SIG-M5 treated with dmso at 0.1 percent for 504 hours (cell line): Measurements from ENCODE around the gene FLVCR2.
"Not testable (repeated sequence)": the region's sequence is repeated elsewhere in the genome, so short reads cannot be mapped to it uniquely, and the experiment has no call there.

Experiments
- DNase-seq: peaks from one replicate; lab custom pipeline; 2025; ENCODE audit not compliant: unreplicated experiment; lab: John Stamatoyannopoulos, UW

Gene FLVCR2

DNA sequence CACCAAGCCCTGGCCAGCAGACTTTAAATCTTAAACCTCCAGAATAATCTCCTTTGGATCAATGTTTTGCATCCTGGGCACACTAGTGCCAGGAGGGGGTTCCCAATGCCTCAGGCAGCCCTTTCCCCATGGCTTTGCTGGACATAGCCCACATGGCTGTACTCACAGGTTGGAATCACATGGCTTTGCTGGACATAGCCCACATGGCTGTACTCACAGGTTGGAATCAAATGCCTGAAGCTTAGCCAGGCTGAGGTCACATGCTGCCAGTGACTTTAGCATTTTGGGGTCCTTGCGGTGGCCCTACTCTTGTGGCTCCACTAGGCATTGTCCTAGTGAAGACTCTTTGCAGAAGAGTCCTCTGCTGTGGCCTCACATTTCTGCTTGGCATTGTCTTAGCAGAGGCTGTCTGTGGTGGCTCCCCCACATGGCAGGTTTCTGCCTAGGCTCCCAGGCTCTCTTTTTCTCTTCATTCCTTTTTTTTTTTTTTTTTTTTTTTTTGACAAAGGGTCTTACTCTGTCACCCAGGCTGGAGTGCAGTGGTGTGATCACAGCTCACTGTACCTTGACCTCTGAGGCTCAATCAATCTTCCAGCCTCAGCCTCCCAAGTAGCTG is 13.0 kb downstream of the FLVCR2 start:
- DNase-seq: no peak

DNA sequence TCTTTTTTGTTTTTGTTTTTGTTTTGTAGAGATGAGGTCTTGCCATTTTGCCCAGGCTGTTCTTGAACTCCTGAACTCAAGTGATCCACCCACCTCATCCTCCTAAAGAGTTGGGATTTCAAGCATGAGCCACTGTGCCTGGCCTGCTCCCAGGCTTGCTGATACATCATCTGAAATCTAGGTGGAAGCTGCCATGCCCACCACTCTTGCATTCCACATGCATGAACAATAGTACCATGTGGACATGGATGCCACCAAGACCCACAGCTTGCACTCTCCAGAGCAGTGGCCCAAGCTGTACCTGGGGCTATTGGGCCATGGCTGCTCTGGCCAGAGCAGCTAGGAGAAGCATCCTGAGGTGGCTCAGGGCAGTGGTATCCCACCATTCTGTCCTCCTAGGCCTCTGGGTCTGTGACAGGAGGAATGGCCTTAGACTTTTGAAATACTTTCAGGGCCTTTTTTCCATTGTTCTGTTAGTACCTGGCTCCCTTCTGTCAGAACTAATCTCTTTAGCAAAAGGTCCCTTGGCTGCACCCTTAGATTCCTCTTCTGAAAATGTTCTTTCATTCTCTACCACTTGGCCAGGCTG is 13.7 kb downstream of the FLVCR2 start:
- DNase-seq: no peak

DNA sequence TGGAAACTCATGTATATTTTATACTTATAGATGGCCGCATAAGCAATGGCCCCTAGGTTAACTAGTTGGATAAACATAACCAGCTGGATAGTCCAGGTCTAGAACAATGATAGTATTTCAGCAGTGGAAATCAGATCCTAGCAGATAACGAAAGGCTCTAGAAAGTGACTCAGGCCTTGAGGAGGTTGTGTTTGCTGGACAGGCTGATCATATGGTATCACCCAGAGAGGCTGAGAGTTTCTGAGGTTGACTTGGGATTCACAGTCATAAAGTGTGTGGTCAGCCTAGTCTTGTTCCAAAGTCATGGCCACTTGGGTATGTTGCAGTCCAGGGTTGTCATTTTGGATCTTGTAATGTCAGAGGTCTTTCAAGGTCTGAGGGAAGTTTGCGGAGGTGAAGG is 16.8 kb downstream of the FLVCR2 start:
- DNase-seq: peak; percentile 30

DNA sequence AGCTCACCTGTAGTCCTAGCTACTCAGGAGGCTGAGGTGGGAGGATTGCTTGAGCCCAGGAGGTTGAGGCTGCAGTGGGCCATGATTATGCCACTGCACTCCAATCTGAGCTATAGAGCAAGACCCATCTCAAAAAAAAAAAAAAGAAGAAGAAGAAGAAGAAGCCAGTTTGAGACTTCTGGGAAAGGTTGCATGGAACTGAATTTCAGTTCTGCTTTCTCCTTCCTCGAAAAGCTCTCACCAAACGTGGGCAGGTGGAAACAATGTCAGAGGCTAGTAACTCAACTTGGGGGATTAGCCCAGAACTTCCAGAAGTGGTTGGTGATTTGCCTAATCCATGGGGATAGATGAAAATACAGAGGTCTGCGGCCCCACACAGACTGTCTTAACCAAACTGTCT is 18.7 kb downstream of the FLVCR2 start:
- DNase-seq: peak; percentile 30

DNA sequence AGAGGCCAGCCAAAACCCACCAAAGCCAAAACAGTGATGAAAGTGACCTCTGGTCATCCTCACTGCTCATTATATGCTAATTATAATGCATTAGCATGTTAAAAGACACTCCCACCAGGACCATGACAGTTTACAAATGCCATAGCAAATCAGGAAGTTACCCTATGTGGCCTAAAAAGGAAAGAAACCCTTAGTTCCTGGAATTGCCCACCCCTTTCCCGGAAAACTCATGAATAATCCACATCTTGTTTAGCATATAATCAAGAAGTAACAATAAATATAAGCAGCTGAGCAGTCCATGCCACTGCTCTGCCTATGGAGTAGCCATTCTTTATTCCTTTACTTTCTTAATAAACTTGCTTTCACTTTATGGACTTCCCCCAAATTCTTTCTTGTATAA is 21.7 kb downstream of the FLVCR2 start:
- DNase-seq: not testable (repeated sequence)

DNA sequence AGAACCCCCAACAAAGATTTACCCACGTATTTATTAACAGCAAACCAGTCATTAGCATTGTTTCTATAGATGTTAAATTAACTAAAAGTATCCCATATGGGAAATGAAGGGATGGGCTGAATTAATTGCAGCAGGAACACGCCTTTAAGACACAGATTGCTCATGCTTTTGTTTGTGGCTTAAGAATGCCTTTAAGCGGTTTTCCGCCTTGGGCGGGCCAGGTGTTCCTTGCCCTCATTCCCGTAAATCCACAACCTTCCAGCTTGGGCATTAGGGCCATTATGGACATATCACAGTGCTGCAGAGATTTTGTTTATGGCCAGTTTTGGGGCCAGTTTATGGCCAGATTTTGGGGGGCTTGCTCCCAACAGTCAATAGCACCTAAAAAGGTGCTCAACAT is 22.6 kb downstream of the FLVCR2 start:
- not testable (repeated sequence) for DNase-seq

DNA sequence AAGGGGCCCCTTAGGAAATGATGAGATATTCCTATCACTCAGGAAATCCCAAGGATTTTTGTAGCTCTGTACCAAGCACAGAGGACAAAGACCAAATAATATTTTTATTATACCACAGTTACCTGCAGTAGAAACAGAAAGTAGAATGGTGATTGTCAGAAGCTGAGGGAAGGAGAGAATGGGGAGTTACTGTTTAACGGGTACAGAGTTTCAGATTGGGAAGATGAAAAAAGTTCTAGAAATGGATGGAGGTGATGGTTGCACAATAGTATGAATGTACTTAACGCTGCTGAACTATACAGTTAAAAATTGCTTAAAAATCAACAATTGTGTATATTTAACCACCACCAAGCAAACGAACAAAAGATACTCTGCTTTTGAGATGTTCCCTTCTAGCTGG is 24.1 kb downstream of the FLVCR2 start:
- DNase-seq: no peak

DNA sequence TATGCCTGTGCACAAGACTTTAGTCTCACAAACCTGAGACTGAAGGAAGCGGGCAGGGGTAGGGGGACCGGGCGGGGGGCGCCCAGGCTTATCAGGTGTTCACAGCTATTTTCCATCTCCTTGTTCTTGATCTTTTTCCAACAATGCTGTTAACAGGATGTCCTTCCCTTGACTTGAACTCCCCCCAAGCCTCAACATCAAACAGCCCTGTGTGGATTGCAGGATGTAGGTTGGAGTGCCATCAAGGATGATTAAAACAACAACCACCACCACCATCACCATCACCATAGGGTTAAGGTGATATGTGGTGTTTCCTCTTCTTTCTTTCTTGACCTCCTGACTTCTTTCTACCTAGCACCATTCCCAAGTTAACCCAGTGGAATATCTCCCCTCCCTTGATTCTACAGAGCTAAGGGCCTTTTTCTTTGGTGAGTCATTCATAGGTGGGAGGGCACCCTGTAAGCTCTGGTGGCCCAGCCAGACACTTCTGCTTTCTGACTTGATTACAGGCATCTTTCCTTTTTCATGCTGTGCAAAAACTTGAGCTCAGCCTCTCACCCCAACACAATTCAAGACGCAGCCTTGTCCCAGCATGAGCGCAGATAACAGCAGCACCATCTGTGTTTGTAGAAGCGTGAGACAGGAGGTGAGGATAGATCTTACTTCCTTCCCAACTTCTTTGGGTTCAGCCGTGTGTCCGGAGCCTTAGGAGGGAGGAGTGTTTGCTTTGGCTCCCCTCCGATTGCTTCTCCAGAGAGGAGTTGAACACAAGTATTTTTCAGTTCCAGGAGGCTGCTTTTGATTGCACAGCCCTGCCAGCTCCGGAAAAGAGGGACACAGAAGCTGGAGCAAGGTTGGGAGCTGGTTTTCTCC is 26.8 kb downstream of the FLVCR2 start:
- peak; percentile 82 for DNase-seq

DNA sequence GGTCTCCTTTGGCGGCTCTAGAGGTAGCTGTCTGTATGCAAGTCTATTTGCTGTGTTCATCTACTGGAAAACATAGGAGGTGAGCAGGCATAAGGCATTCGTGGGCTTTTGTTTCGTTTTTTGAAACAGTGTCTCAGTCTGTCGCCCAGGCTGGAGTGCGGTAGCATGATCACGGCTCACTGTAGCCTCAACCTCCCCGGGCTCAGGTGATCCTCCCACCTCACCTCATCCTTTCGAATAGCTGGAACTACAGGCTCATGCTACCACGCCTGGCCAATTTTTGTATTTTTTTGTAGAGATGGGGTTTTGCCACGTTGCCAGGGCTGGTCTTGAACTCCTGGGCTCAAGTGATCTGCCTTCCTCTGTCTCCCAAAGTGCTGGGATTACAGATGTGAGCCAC is 27.5 kb downstream of the FLVCR2 start:
- no peak for DNase-seq

DNA sequence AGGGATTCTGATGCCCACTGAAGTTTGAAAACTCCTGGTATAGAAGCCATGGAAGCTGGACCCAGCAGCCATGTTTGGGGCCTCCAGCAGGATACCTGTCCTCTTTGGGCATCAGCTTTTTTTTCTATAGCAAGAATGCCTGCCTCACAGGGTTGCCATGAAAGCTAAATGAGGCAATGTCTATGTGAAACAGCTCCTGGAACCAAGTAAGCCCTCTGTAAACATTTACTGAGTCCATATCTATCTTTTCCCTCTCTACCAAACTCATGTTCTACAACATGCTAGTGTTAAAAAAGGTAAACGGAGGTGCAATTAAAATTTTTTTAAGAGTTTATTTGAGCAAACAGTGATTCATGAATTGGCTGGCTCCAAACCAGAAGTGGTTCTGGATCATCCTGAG is 28.6 kb downstream of the FLVCR2 start:
- no peak for DNase-seq

DNA sequence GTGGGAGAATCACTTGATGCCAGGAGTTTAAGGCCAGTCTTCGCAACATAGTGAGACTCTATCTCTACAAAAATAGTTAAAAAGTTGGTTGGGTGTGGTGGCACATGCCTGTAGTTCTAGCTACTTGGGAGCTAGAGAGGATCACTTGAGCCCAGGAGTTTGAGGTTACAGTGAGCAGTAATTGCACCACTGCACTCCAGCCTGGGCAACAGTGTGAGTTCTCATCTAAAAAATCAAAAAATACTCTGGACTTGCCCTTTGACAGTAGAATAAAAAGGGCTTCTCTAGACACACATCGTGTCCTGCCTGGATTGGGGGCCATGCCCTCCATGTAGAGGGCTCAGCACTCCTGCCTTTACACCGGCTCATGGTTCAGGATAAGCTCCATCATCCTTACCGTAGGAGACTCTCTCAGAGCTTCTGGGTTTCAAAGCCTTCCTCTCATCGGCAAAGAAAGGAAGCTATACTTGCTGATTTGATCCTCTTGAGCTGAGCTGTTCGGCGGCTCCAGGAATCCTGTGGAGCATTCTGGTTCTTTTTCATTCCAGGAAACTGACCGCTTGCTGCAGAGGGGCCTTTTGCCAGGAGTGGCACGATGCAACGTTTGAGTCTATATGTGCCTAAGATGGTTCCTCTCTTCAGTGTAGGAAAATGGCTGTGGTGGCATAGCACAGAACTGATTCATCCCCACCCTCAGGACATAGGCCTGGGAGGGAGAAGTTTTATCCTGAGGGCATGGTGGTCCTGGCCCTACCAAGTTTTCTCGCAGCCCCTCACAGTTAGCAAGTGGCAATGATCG is 29.6 kb downstream of the FLVCR2 start:
- DNase-seq: no peak

DNA sequence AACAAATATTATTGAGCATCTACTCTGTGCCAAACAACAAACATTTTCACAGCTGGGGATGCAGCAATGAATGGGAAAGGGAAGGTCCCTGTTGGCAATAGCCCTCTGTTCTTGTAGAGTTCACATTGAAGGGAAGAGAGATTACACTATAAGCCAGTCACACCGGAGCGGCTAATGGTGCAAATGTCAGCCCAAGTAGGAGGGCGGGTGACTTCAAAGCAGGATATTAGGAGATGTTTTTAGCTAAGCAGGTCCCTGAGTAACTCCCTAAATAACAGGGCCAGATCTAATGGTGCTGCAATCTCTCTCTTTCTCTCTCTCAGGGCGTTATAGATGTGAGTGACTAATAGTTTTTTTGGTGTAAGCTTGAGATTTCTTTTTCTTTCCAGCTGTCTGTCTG is 30.7 kb downstream of the FLVCR2 start:
- DNase-seq: no peak

DNA sequence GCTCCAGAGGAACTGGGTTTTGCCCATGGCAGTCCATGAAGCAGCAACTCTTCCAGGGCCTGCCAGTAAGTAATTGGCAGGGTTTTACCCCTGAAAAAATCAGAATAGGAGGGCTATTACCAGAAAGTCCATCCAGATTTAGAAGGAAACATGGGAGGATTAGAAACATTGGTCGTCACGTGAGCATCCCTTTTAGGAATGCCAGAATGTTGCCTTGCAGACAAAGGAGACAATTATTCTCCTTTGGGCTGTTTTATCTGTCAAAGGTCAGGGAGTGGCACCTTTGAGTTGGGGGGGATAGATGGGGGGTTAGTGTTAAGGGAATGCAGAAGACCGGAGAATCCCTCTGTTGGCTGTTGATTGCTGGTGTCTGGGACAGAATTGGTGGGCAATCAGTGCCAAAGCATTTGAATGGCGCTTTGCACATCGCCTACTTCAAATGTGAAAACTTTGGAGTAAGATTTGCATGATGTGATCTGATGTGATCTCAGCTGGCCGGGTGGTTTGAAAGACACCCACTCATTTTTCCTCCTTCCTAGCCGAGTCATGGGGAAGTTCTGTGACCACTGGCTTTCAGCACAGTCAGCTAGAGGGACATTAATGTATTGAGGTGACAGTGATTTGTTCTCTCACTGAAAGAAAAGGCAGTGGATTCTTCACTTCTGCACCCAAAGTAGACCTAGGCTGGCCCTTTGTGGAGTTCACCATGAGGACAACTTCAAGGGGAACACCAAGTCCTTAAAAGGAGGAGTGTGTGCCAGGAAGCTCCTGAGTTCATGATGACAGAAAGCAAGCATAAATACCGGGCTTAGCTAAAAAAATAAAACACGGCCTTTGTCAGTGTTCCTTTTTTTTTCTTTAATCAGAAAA is 31.4 kb downstream of the FLVCR2 start:
- DNase-seq: no peak

DNA sequence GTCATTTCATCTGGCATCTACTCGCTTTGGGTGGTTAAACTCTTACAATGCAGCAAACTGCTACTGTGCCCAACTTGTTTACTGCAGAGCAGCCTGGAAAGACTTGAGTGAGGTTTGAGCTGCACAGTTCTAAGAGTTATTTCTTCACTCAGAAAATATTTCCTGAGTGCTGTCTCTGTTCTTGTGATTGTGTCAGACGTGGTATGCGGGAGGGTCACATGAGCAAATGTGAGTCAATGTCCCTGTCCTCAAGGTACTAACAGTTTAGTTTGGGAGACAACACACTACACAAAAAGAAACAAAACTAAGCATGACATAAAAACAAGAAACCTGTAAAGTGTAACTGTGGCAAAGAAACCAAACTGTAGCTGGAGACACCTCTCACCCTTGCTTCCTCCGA is 32.4 kb downstream of the FLVCR2 start:
- DNase-seq: no peak

DNA sequence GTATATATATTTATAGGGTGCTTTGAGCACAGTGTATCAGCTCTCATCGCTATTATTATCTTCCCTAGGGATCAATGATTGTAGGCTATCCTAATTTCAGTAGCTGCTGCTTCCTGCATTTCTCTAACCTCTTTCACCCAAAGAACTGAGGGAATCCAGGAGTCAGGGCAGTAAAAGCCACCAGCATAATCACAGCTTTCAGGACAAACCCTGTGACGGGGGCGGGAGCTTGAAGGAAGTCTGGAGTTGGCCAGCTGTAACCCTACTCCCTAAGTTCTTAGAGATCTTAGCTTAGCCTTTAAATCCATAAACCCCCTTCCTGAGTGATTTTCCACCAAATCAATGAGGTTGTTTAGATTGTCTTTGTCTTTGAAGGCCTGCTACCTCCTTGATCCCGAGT is 33.7 kb downstream of the FLVCR2 start:
- no peak for DNase-seq

DNA sequence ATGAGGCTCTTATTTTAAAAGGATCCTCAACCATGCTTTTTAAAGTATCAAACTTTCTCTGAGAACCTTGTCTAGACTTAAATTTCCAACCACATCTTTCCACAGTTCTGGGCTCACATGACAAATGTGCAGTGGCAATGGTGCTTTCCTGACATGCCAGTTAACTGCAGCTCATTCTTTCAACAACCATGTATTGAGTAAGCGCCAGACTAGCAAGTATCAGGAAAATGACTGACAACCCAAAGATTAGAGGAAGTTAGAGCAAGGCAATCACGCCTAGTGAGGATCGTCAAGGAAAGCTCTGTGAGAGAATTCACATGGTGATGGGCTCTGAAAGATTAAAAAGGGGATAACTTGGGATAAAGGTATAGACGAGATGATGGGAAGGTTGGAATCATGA is 35.8 kb downstream of the FLVCR2 start:
- DNase-seq: peak; percentile 80

DNA sequence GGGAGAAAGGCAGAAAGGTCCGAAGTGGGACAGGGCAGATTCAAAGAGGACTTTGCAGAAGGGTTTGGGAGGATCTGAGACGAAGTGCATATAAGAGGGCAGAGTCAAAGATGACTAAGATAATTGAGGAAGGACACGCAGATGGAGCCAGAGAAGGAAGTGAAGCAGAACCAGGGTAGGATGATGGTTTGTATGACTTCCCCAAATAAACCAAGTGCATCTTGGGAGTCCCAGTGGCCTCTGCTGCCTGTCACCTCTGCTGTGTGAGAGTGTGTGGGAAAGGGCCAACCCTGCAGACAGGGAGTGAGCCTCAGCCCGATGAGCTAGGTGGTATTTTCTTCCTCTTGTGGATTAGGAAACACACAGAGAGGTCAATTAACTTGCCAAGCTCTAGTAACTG is 36.8 kb downstream of the FLVCR2 start:
- peak; percentile 95 for DNase-seq

DNA sequence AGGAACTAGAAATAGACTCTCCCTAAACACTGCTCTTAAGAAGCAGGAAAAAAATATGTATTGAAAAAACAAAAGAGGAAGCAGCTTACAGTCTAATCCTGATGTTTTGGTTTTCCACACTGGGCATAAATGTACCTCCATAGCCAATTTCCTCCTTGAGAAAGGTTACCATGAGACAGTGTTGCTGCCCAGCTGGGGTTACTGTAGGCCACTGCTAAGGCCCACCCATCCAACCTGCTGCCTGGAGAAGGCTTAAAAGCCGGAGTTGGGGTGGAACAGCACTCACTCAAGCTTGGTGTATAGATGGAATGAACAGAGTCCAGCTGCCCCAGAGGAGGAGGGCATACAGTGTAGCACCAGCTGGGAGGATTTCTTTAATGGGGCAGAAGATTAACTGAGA is 41.1 kb downstream of the FLVCR2 start:
- no peak for DNase-seq

DNA sequence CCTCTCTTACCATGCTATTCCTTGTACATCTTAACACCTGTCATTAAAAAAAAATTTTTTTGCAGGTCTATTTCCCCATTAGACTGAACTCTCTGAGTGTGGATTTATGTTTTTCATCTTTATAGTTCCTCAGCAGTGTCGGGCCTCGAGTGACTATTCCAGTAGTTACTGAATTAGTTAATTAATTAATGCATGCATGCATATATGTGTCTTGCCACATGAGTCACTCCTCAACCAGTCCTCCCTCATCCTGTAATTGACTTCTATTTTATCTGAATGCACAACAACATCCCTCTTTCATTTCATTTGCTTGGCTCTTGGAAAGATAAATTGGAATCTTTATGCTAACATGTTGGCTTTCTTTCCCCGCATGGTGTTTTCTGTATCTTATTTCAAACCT is 46.6 kb downstream of the FLVCR2 start:
- no peak for DNase-seq

DNA sequence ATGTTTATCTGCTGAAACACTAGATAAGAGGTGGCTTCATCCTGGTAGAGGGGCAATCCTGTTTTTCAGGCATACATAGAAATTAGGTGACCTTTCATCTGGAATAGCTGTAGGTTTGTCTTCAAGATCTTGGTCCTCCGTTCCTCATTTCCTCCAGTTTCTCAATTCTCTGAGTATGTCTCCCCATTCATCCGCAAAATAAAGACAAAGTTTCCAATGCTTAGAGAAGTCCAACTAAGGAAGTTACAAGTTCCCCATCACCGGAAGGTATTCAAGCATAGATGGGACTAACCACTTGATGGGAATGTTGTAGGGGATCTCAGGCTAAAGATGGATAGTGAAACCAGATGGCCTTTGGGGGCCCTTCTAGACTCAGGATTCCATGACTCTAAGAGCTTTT is 48.0 kb downstream of the FLVCR2 start:
- DNase-seq: no peak

DNA sequence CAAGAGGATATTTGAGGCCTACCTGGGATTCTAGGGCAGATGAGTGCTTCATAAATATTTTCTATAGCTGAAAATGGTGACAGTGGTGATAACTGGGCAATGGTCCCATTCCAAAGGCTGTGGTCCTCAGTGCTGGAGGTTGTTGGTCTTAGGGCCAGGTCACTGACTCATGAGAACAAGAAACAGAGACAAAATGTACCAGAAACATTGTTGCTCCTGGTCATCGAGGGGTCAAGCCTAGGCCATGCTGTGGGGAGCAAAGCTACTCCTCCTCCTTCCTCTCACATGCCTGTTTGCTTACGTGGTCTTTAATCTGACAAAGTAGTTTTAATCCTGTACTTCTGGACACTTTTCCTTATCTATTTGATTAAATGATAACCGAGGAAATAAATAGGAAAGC is 48.4 kb downstream of the FLVCR2 start:
- DNase-seq: no peak
